22Rv1 (cell line): ENCODE measurements around the gene TP53I11.

ENCODE experiments used
- ZFX ChIP-seq: fragments of 450-650 bp; IDR thresholded peaks from 2 replicates; pipeline ENCODE4 v1.6.1; 2017; ENCODE audit warnings: antibody characterized with exemption, borderline replicate concordance
- TF ChIP-seq, protein P1 (sequence below): fragments of 450-650 bp; IDR thresholded peaks from 2 replicates; pipeline ENCODE4 v1.5.1; 2017; ENCODE audit warnings: mild to moderate bottlenecking

DNA sequence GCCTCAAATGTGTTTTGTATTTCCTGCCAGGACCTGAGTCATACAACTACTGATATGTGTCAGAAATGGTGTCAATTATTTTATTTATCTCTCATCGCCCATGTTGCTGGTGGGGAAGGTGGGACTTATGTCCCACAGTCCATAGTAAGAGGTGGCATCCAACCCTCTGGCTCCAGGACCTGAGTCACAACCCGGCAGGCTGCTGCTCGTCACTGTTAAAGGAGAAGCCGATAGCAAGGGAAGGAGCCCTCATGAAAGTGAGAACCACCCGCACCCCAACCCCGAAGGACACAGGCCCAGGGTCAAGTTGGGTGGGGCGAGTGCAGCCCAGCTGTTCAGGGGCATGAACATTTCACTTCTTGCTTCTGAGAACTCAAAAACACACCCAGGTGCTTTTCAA, 33.1 kb upstream of the TP53I11 start:
- TF ChIP-seq, protein P1, sequence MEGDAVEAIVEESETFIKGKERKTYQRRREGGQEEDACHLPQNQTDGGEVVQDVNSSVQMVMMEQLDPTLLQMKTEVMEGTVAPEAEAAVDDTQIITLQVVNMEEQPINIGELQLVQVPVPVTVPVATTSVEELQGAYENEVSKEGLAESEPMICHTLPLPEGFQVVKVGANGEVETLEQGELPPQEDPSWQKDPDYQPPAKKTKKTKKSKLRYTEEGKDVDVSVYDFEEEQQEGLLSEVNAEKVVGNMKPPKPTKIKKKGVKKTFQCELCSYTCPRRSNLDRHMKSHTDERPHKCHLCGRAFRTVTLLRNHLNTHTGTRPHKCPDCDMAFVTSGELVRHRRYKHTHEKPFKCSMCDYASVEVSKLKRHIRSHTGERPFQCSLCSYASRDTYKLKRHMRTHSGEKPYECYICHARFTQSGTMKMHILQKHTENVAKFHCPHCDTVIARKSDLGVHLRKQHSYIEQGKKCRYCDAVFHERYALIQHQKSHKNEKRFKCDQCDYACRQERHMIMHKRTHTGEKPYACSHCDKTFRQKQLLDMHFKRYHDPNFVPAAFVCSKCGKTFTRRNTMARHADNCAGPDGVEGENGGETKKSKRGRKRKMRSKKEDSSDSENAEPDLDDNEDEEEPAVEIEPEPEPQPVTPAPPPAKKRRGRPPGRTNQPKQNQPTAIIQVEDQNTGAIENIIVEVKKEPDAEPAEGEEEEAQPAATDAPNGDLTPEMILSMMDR: no peak
- TF ChIP-seq ZFX: no peak
